K562 (cell line): ENCODE data around the gene ADAMTS2. TPM values are rescaled to one million over a fixed set of nuclear protein-coding genes. Genes with fewer than 3 reads are reported as not detected.

Source experiments
- BRCA1 ChIP-seq, 2 experiments: fragments of 450-650 bp in 1 of 2; sonication (generic) in 1 of 2; formaldehyde crosslinking in 1 of 2; IDR thresholded peaks; 2 replicates each; pipeline versions ENCODE4 v1.5.0 to v1.6.1; 2017 to 2020; ENCODE audit warnings: mild to moderate bottlenecking in 1 of 2, missing genetic modification reagents in 1 of 2
- DPF2 ChIP-seq: fragments of 450-650 bp; IDR thresholded peaks from 2 replicates; pipeline ENCODE4 v1.6.1; 2016
- EZH2 ChIP-seq: IDR thresholded peaks from 2 replicates; pipeline ENCODE4 v1.6.1; 2012; ENCODE audit warnings: low read depth, mild to moderate bottlenecking, inconsistent platforms, low read length, borderline replicate concordance
- HDAC2 ChIP-seq: fragments of 450-650 bp; IDR thresholded peaks from 2 replicates; pipeline ENCODE4 v1.6.1; 2016; ENCODE audit warnings: mild to moderate bottlenecking
- KDM2B ChIP-seq: fragments of 250-450 bp; sonication (Bioruptor Pico); IDR thresholded peaks from 2 replicates; pipeline ENCODE4 v1.8.0; 2021; ENCODE audit warnings: mild to moderate bottlenecking, moderate library complexity
- NR3C1 ChIP-seq: sonication (generic); formaldehyde crosslinking; IDR thresholded peaks from 2 replicates; pipeline ENCODE4 v1.8.1; 2022; ENCODE audit warnings: missing genetic modification reagents
- PURB ChIP-seq: sonication (generic); formaldehyde crosslinking; IDR thresholded peaks from 2 replicates; pipeline ENCODE4 v1.9.0; 2021; ENCODE audit warnings: low read depth, mild to moderate bottlenecking, missing genetic modification reagents
- SMARCE1 ChIP-seq: fragments of 450-650 bp; IDR thresholded peaks from 2 replicates; pipeline ENCODE4 v1.7.1; 2016; ENCODE audit warnings: mild to moderate bottlenecking
- TAF7 ChIP-seq: fragments of 450-650 bp; IDR thresholded peaks from 2 replicates; pipeline ENCODE4 v1.6.1; 2016; ENCODE audit warnings: missing genetic modification characterization, missing compliant biosample characterization
- TEAD4 ChIP-seq, 2 experiments: sonication (generic) in 1 of 2; formaldehyde crosslinking in 1 of 2; IDR thresholded peaks; 2 replicates each; pipeline versions ENCODE4 v1.6.1 to v1.8.0; 2012 to 2022; ENCODE audit warnings: borderline replicate concordance in 1 of 2, inconsistent platforms in 1 of 2, low read length in 1 of 2, mild to moderate bottlenecking in 1 of 2, missing genetic modification reagents in 1 of 2
- ZBED1 ChIP-seq: IDR thresholded peaks from 2 replicates; pipeline ENCODE4 v1.6.1; 2014
- ZBTB8A ChIP-seq: fragments of 450-650 bp; IDR thresholded peaks from 2 replicates; pipeline ENCODE4 v1.6.1; 2018; ENCODE audit warnings: mild to moderate bottlenecking, moderate library complexity; ENCODE audit not compliant: partially characterized antibody
- ZC3H4 ChIP-seq: sonication (generic); formaldehyde crosslinking; IDR thresholded peaks from 2 replicates; pipeline ENCODE4 v1.9.0; 2021; ENCODE audit warnings: missing genetic modification reagents, borderline replicate concordance
- ZC3H8 ChIP-seq: fragments of 450-650 bp; IDR thresholded peaks from 2 replicates; pipeline ENCODE4 v1.6.1; 2017
- ZNF146 ChIP-seq: IDR thresholded peaks from one replicate; pipeline ENCODE4 v1.6.1; 2018; ENCODE audit warnings: missing compliant biosample characterization; ENCODE audit not compliant: unreplicated experiment
- ZNF316 ChIP-seq: fragments of 450-650 bp; IDR thresholded peaks from 2 replicates; pipeline ENCODE4 v1.6.1; 2016
- ZNF75A ChIP-seq: fragments of 450-650 bp; formaldehyde crosslinking; IDR thresholded peaks from 2 replicates; pipeline ENCODE4 v1.4.0; 2020; ENCODE audit warnings: mild to moderate bottlenecking
- polyA plus RNA-seq, 8 experiments: library from polyadenylated mRNA; depleted of rRNA in 4 of 8; stranded (reverse) in 5 of 8; unstranded in 3 of 8; fragments of >200 nt; fragmentation: Nextera tagmentation in 2 of 8; fragmentation: Illumina TruSeq in 1 of 8; extraction: Ambion mirVana in 2 of 8; extraction: Trizol in 1 of 8; gene quantifications; 2 replicates each; pipeline versions ENCODE4 v1.2.1 to v1.2.3, GENCODE V29; 2011 to 2014; ENCODE audit warnings: inconsistent platforms in 1 of 8, missing spikeins in 1 of 8
- total RNA-seq, 7 experiments: library from RNA; depleted of rRNA in 6 of 7; stranded (reverse); fragments of >200 nt in 6 of 7; fragmentation: Illumina TruSeq in 2 of 7; extraction: Trizol in 2 of 7; gene quantifications; 2 replicates each; pipeline versions ENCODE4 v1.2.1 to v1.2.3, GENCODE V29; 2011 to 2021; ENCODE audit warnings: low replicate concordance in 1 of 7
- TF ChIP-seq, protein P1 (sequence below): IDR thresholded peaks from 2 replicates; pipeline ENCODE4 v1.6.1; 2011; ENCODE audit not compliant: insufficient read length; ENCODE audit errors: extremely low read depth
- TF ChIP-seq, protein P2 (sequence below): fragments of 250-450 bp; sonication (Bioruptor Pico); IDR thresholded peaks from 2 replicates; pipeline ENCODE4 v1.6.1; 2021; ENCODE audit warnings: mild to moderate bottlenecking
- TF ChIP-seq, protein P3 (sequence below): sonication (generic); formaldehyde crosslinking; IDR thresholded peaks from 2 replicates; pipeline ENCODE4 v1.8.0; 2022; ENCODE audit warnings: mild to moderate bottlenecking, missing genetic modification reagents
- TF ChIP-seq, protein P4 (sequence below): fragments of 250-450 bp; sonication (Bioruptor Pico); IDR thresholded peaks from 2 replicates; pipeline ENCODE4 v1.4.0; 2020; ENCODE audit warnings: mild to moderate bottlenecking, moderate library complexity
- TF ChIP-seq, protein P5 (sequence below): fragments of 450-650 bp; conservative IDR thresholded peaks from 2 replicates; pipeline ENCODE4 v1.6.1; 2016; ENCODE audit warnings: missing genetic modification characterization, low read depth, mild to moderate bottlenecking, control low read depth, missing compliant biosample characterization
- TF ChIP-seq, protein P6 (sequence below), 2 experiments: fragments of 450-650 bp in 1 of 2; sonication (generic) in 1 of 2; formaldehyde crosslinking; conservative IDR thresholded peaks; 2 replicates each; pipeline versions ENCODE4 v1.4.0 to v1.8.1; 2020 to 2022; ENCODE audit warnings: mild to moderate bottlenecking in 1 of 2, missing genetic modification reagents in 1 of 2

The ADAMTS2 gene
- total and polyA plus RNA-seq, 9 of the 15 experiments (the other 6 are each of a cell fraction or from before 2014, with no cell fraction given): not detected

DNA sequence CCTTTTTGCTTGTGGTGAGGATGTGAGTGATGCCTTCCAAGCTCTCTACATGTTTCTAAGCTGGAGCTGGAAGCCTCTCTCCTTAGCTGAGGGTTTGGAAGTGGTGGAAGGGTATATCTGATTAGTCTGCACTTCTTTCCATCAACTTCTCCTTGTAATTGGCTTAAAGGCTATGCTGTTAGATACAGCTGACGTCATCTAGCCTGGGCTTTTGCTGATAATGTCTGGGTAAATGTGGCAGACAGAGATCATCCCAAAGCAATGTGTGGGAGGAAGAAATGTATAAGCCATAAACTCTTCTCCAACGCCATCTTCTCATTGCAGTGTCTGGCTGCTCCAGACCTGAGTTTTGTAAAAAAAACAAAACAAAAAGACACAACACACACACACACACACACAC lies 255.8 kb downstream of the ADAMTS2 start (continued):
- TF ChIP-seq, protein P1, sequence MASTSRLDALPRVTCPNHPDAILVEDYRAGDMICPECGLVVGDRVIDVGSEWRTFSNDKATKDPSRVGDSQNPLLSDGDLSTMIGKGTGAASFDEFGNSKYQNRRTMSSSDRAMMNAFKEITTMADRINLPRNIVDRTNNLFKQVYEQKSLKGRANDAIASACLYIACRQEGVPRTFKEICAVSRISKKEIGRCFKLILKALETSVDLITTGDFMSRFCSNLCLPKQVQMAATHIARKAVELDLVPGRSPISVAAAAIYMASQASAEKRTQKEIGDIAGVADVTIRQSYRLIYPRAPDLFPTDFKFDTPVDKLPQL: no peak
- no peak for TF ChIP-seq ZNF316
- no peak for TF ChIP-seq EZH2
- TF ChIP-seq, protein P2, sequence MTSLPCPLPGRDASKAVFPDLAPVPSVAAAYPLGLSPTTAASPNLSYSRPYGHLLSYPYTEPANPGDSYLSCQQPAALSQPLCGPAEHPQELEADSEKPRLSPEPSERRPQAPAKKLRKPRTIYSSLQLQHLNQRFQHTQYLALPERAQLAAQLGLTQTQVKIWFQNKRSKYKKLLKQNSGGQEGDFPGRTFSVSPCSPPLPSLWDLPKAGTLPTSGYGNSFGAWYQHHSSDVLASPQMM: no peak
- no peak for TF ChIP-seq TAF7 (tag)
- peak; percentile 43; the same call in 1 of the 2 replicates for TF ChIP-seq SMARCE1
- no peak for TF ChIP-seq BRCA1 (IDR thresholded peaks at IDR 0.05)
- TF ChIP-seq BRCA1 (CRISPR knock-in tag; IDR thresholded peaks at IDR 0.05): no peak
- TF ChIP-seq, protein P3, sequence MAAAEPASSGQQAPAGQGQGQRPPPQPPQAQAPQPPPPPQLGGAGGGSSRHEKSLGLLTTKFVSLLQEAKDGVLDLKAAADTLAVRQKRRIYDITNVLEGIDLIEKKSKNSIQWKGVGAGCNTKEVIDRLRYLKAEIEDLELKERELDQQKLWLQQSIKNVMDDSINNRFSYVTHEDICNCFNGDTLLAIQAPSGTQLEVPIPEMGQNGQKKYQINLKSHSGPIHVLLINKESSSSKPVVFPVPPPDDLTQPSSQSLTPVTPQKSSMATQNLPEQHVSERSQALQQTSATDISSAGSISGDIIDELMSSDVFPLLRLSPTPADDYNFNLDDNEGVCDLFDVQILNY (CRISPR knock-in tag): no peak
- no peak for TF ChIP-seq PURB (CRISPR knock-in tag)
- TF ChIP-seq, protein P4, sequence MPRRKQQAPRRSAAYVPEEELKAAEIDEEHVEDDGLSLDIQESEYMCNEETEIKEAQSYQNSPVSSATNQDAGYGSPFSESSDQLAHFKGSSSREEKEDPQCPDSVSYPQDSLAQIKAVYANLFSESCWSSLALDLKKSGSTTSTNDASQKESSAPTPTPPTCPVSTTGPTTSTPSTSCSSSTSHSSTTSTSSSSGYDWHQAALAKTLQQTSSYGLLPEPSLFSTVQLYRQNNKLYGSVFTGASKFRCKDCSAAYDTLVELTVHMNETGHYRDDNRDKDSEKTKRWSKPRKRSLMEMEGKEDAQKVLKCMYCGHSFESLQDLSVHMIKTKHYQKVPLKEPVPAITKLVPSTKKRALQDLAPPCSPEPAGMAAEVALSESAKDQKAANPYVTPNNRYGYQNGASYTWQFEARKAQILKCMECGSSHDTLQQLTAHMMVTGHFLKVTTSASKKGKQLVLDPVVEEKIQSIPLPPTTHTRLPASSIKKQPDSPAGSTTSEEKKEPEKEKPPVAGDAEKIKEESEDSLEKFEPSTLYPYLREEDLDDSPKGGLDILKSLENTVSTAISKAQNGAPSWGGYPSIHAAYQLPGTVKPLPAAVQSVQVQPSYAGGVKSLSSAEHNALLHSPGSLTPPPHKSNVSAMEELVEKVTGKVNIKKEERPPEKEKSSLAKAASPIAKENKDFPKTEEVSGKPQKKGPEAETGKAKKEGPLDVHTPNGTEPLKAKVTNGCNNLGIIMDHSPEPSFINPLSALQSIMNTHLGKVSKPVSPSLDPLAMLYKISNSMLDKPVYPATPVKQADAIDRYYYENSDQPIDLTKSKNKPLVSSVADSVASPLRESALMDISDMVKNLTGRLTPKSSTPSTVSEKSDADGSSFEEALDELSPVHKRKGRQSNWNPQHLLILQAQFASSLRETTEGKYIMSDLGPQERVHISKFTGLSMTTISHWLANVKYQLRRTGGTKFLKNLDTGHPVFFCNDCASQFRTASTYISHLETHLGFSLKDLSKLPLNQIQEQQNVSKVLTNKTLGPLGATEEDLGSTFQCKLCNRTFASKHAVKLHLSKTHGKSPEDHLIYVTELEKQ (CRISPR knock-in tag): no peak
- TF ChIP-seq DPF2: no peak
- no peak for TF ChIP-seq HDAC2
- TF ChIP-seq, protein P5, sequence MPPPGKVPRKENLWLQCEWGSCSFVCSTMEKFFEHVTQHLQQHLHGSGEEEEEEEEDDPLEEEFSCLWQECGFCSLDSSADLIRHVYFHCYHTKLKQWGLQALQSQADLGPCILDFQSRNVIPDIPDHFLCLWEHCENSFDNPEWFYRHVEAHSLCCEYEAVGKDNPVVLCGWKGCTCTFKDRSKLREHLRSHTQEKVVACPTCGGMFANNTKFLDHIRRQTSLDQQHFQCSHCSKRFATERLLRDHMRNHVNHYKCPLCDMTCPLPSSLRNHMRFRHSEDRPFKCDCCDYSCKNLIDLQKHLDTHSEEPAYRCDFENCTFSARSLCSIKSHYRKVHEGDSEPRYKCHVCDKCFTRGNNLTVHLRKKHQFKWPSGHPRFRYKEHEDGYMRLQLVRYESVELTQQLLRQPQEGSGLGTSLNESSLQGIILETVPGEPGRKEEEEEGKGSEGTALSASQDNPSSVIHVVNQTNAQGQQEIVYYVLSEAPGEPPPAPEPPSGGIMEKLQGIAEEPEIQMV (tag): no peak
- no peak for TF ChIP-seq ZBED1
- TF ChIP-seq TEAD4 (IDR thresholded peaks at IDR 0.05; ENCODE audit: low read length): peak; percentile 73
- TF ChIP-seq TEAD4 (CRISPR knock-in tag; IDR thresholded peaks at IDR 0.05; ENCODE audit: borderline replicate concordance): no peak
- TF ChIP-seq ZBTB8A: no peak
- TF ChIP-seq ZNF75A (CRISPR knock-in tag): no peak
- no peak for TF ChIP-seq ZC3H8
- no peak for TF ChIP-seq KDM2B (CRISPR knock-in tag)
- TF ChIP-seq ZC3H4 (CRISPR knock-in tag): no peak
- TF ChIP-seq, protein P6, sequence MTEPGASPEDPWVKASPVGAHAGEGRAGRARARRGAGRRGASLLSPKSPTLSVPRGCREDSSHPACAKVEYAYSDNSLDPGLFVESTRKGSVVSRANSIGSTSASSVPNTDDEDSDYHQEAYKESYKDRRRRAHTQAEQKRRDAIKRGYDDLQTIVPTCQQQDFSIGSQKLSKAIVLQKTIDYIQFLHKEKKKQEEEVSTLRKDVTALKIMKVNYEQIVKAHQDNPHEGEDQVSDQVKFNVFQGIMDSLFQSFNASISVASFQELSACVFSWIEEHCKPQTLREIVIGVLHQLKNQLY (CRISPR knock-in tag; conservative IDR thresholded peaks at IDR 0.05): no peak
- no peak for TF ChIP-seq ZNF146 (CRISPR knock-in tag)
- no peak for TF ChIP-seq NR3C1 (CRISPR knock-in tag)
